ENCODE measurements around the gene HYPK. TPM values are rescaled to one million over a fixed set of nuclear protein-coding genes. Genes with fewer than 3 reads are reported as not detected.

The HYPK gene
- total and polyA plus RNA-seq, 12 donors = 3.7 to 31.5 (median 20.3) TPM

- H3K27ac ChIP-seq = no peak overlapping the region
- no peak for DNase-seq
- H3K4me1 ChIP-seq (replicated peaks in 1 of 2) = no peaks in the 10 kb centered on the region
- H3K9me3 ChIP-seq (replicated peaks in 1 of 3) = no peaks in the 10 kb centered on the region
- intact Hi-C loops (cut with DNase I) = no loop called here
- H3K4me3 ChIP-seq = no peak overlapping the region
- no peaks in the 10 kb centered on the region for H3K27me3 ChIP-seq
- H3K36me3 ChIP-seq (replicated peaks in 1 of 2) = no peaks in the 10 kb centered on the region
- TF ChIP-seq CTCF (IDR thresholded peaks at IDR 0.05) (no peak), POLR2A (IDR thresholded peaks at IDR 0.05) (no peak)
Measured at GRCh38 chr15:43845421-43845820, 45.0 kb downstream of the HYPK start.

GRCh38 chr15:43851251-43851650 is 50.9 kb downstream of the HYPK start:
- Histone ChIP-seq H3K27ac (no peak overlapping the region), H3K36me3 (replicated peaks in 1 of 2) (no peaks in the 10 kb centered on the region), H3K4me3 (no peak overlapping the region), H3K4me1 (replicated peaks in 1 of 2) (no peaks in the 10 kb centered on the region), H3K27me3 (no peaks in the 10 kb centered on the region), H3K9me3 (replicated peaks in 1 of 3) (no peaks in the 10 kb centered on the region)
- TF ChIP-seq POLR2A (IDR thresholded peaks at IDR 0.05) (no peak), CTCF (IDR thresholded peaks at IDR 0.05) (no peak)
- 95 to 98% (median 98%) methylated on average over 3 of the region's 3 CpGs for WGBS, 4 donors
- no peak for DNase-seq
- intact Hi-C loops (cut with DNase I) = no loop called here

- H3K36me3 ChIP-seq (replicated peaks in 1 of 2) = no peaks in the 10 kb centered on the region
Measured at GRCh38 chr15:43852607-43853006, 52.2 kb downstream of the HYPK start.

More at GRCh38 chr15:43852607-43853006, 52.2 kb downstream of the HYPK start:
- 95 to 99% (median 97%) methylated on average over 4 of the region's 4 CpGs for WGBS, 4 donors
- H3K9me3 ChIP-seq (replicated peaks in 1 of 3) = no peaks in the 10 kb centered on the region
- H3K4me3 ChIP-seq = no peak overlapping the region
- no peak for DNase-seq
- intact Hi-C loops (cut with DNase I) = no loop called here
- TF ChIP-seq POLR2A (IDR thresholded peaks at IDR 0.05) = no peak
- no peak for TF ChIP-seq CTCF (IDR thresholded peaks at IDR 0.05)
- H3K4me1 ChIP-seq (replicated peaks in 1 of 2) = no peaks in the 10 kb centered on the region
- H3K27me3 ChIP-seq = no peaks in the 10 kb centered on the region
- H3K27ac ChIP-seq = no peak overlapping the region

MicroRNA genes within 50 kb of the gene (microRNA counts, 767-probe panel; counts per million panel counts)
- microRNA hsa-miR-1282 = 0 counts per million in 2 donors

Small RNA genes lying within 50 kb of the gene (microRNA-seq; reads per million reads assigned to microRNA genes)
- gene MIR1282 = 0 to 0.85 (median 0) reads per million in 3 donors

Small RNA genes lying within 50 kb of the gene (small RNA-seq; reads per million reads assigned to genes)
- 0 reads per million in 2 donors for gene MIR1282

Other genes starting within 250 kb of the HYPK start
- 10 to 100 TPM; 15.6 to 63.8 (median 34.7) TPM for gene PPIP5K1, start 210.4 kb upstream of the HYPK start, total RNA-seq
- 10 to 100 TPM; 15.4 to 28.1 (median 27.4) TPM for gene PPIP5K1, start 210.4 kb upstream of the HYPK start, polyA plus RNA-seq
- gene CKMT1B, start 206.6 kb upstream of the HYPK start, total RNA-seq = 1 to 10 TPM in 7 of 9 donors, under 1 TPM in 1, not detected in 1; 0.31 to 3.9 (median 1.2) TPM
- 1 to 10 TPM; 2.9 to 6.1 (median 4.7) TPM for gene CKMT1B, start 206.6 kb upstream of the HYPK start, polyA plus RNA-seq
- under 1 TPM; 0.09 to 0.88 (median 0.39) TPM for gene STRC, start 181.8 kb upstream of the HYPK start, total RNA-seq
- gene STRC, start 181.8 kb upstream of the HYPK start, polyA plus RNA-seq = 1 to 10 TPM in 2 of 3 donors, not detected in 1; 2.1 to 2.6 TPM
- 1 to 10 TPM in 6 of 9 donors, under 1 TPM in 3; 0.42 to 6.8 (median 2.6) TPM for gene CATSPER2, start 151.8 kb upstream of the HYPK start, total RNA-seq
- 10 to 100 TPM in 2 of 3 donors, 1 to 10 TPM in 1; 2.3 to 34.7 (median 10.5) TPM for gene CATSPER2, start 151.8 kb upstream of the HYPK start, polyA plus RNA-seq
- gene CKMT1A, start 106.7 kb upstream of the HYPK start, total RNA-seq = 1 to 10 TPM in 8 of 9 donors, under 1 TPM in 1; 0.55 to 5.0 (median 1.7) TPM
- gene CKMT1A, start 106.7 kb upstream of the HYPK start, polyA plus RNA-seq = 1 to 10 TPM; 3.5 to 5.3 (median 3.6) TPM
- gene PDIA3, start 54.2 kb upstream of the HYPK start, total RNA-seq = 100 to 1,000 TPM; 105 to 567 (median 231) TPM
- 100 to 1,000 TPM in 2 of 3 donors, 10 to 100 TPM in 1; 92.7 to 727 (median 172) TPM for gene PDIA3, start 54.2 kb upstream of the HYPK start, polyA plus RNA-seq
- 10 to 100 TPM in 1 of 9 donors, 1 to 10 TPM in 8; 1.2 to 66.8 (median 5.1) TPM for gene ELL3, start 23.6 kb upstream of the HYPK start, total RNA-seq
- gene ELL3, start 23.6 kb upstream of the HYPK start, polyA plus RNA-seq = 1 to 10 TPM; 2.8 to 3.5 (median 3.2) TPM
- gene SERF2, start 8.3 kb upstream of the HYPK start, total RNA-seq = 1,000 to 10,000 TPM; 1,083 to 1,590 (median 1,385) TPM
- gene SERF2, start 8.3 kb upstream of the HYPK start, polyA plus RNA-seq = 1,000 to 10,000 TPM in 2 of 3 donors, 100 to 1,000 TPM in 1; 897 to 5,418 (median 3,997) TPM
- under 1 TPM in 1 of 9 donors, not detected in 8; 0.22 TPM for gene SERINC4, start 379 bp upstream of the HYPK start, total RNA-seq
- gene SERINC4, start 379 bp upstream of the HYPK start, polyA plus RNA-seq = under 1 TPM; 0.18 to 0.48 (median 0.30) TPM
- 10 to 100 TPM; 18.1 to 57.2 (median 31.1) TPM for gene MFAP1, start 24.1 kb downstream of the HYPK start, total RNA-seq
- gene MFAP1, start 24.1 kb downstream of the HYPK start, polyA plus RNA-seq = 10 to 100 TPM in 2 of 3 donors, 1 to 10 TPM in 1; 9.5 to 68.0 (median 18.6) TPM
- 1 to 10 TPM in 8 of 9 donors, under 1 TPM in 1; 0.91 to 8.2 (median 2.1) TPM for gene WDR76, start 26.4 kb downstream of the HYPK start, total RNA-seq
- gene WDR76, start 26.4 kb downstream of the HYPK start, polyA plus RNA-seq = 1 to 10 TPM in 1 of 3 donors, under 1 TPM in 2; 0.74 to 2.8 (median 0.80) TPM

Data from adrenal gland (tissue), 12 donors.